Brain microvascular endothelial cell (primary cell): ENCODE data around the gene ZFAND3.

ENCODE experiments used
- DNase-seq: peaks from one replicate; pipeline ENCODE4 v3.0.0-alpha.2; 2020
- H3K27ac ChIP-seq: fragments of 250-450 bp; sonication (Bioruptor Pico); 2 replicates; pipeline ENCODE4 v1.5.1; 2020; ENCODE audit warnings: mild to moderate bottlenecking, moderate library complexity
- H3K27me3 ChIP-seq: fragments of 250-450 bp; sonication (Bioruptor Pico); replicated peaks from 2 replicates; pipeline ENCODE4 v1.5.1; 2020; ENCODE audit warnings: mild to moderate bottlenecking
- H3K36me3 ChIP-seq: fragments of 250-450 bp; sonication (Bioruptor Pico); replicated peaks from 2 replicates; pipeline ENCODE4 v1.5.1; 2020; ENCODE audit warnings: mild to moderate bottlenecking
- H3K4me3 ChIP-seq: 2 replicates; pipeline ENCODE4 v1.5.1; 2011; ENCODE audit warnings: low read depth, mild to moderate bottlenecking, control low read depth, low read length, moderate library complexity
- CTCF ChIP-seq: IDR thresholded peaks from 2 replicates; pipeline ENCODE4 v1.5.1; 2011; ENCODE audit warnings: low read depth, mild to moderate bottlenecking, moderate library complexity, low read length, control low read depth, inconsistent platforms; ENCODE audit errors: missing control alignments
- in situ Hi-C: cut with HindIII; loops from 2 replicates; pipeline ENCODE4 v1.10.0; 2017; ENCODE audit warnings: low sequenced_read_pairs, low pct_ligation_motif_present

The ZFAND3 gene

GRCh38 chr6:37792457-37793033 is 27.0 kb upstream of the ZFAND3 start:
- in situ Hi-C loops = no loop called here
- no peak for TF ChIP-seq CTCF
- no peak for DNase-seq

GRCh38 chr6:37793067-37793466 is 26.5 kb upstream of the ZFAND3 start:
- Histone ChIP-seq H3K27me3 (no peaks in the 10 kb centered on the region), H3K36me3 (no peaks in the 10 kb centered on the region), H3K27ac (no peak overlapping the region), H3K4me3 (no peak overlapping the region)
- in situ Hi-C loops = no loop called here
- no peak for DNase-seq
- no peak for TF ChIP-seq CTCF

More at GRCh38 chr6:37792457-37793033, 27.0 kb upstream of the ZFAND3 start:
- no peak overlapping the region for H3K27ac ChIP-seq
- no peak overlapping the region for H3K4me3 ChIP-seq
- H3K36me3 ChIP-seq = no peaks in the 10 kb centered on the region
- H3K27me3 ChIP-seq = no peaks in the 10 kb centered on the region

GRCh38 chr6:37794825-37795224 is 24.7 kb upstream of the ZFAND3 start:
- no peak for TF ChIP-seq CTCF
- Histone ChIP-seq H3K36me3 (no peaks in the 10 kb centered on the region), H3K27me3 (no peaks in the 10 kb centered on the region), H3K4me3 (no peak overlapping the region), H3K27ac (no peak overlapping the region)
- in situ Hi-C loops = no loop called here
- DNase-seq = no peak

GRCh38 chr6:37798436-37799262 is 20.9 kb upstream of the ZFAND3 start:
- Histone ChIP-seq H3K4me3 (no peak overlapping the region), H3K27ac (no peak overlapping the region), H3K27me3 (no peaks in the 10 kb centered on the region), H3K36me3 (no peaks in the 10 kb centered on the region)
- in situ Hi-C loops = no loop called here
- no peak for DNase-seq
- TF ChIP-seq CTCF = no peak

DNA sequence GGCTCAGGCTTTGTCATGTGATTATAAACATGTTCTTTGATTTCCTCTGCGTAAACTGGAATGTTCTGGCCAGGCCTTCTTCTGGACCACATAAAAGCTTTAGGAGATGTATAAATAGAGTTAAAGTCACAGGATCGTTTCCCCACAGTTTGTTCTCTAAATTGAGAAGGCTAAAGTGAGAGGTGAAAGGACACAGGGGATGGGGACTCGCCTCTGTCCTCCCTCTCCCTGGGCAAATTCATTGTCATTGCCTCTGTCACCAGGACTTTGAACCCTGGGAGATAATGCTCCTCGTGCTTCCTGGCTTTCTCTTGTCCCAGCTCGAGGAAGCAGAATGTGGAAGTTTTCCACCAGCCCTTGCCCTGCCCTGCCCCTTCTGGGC is 20.3 kb upstream of the ZFAND3 start:
- TF ChIP-seq CTCF = no peak
- no peak overlapping the region for H3K4me3 ChIP-seq
- in situ Hi-C loops = no loop called here

More for the DNA sequence above, 20.3 kb upstream of the ZFAND3 start:
- DNase-seq = no peak
- H3K36me3 ChIP-seq = no peaks in the 10 kb centered on the region
- no peak overlapping the region for H3K27ac ChIP-seq
- no peaks in the 10 kb centered on the region for H3K27me3 ChIP-seq
